Bronchial epithelial cell (primary cell): ENCODE results near the gene TEX35. TPM values are rescaled to one million over a fixed set of nuclear protein-coding genes. Genes with fewer than 3 reads are reported as not detected.

Experiments used
- DNase-seq: peaks from one replicate; pipeline ENCODE4 v3.0.0-alpha.2; 2010; ENCODE audit warnings: low read depth
- FAIRE-seq: peaks from 2 replicates; lab custom pipeline; 2011; peaks lifted over from hg19 to GRCh38; lab: Jason Lieb, UNC
- H3K27me3 ChIP-seq: 2 replicates; pipeline ENCODE4 v1.5.1; 2011; ENCODE audit warnings: low read length; ENCODE audit not compliant: control insufficient read depth, insufficient read depth
- H3K36me3 ChIP-seq: 2 replicates; pipeline ENCODE4 v1.5.1; 2011; ENCODE audit warnings: low read length; ENCODE audit not compliant: control insufficient read depth, insufficient read depth
- H3K4me3 ChIP-seq: 2 replicates; pipeline ENCODE4 v1.5.1; 2011; ENCODE audit warnings: mild to moderate bottlenecking, low read depth, low read length, control low read depth
- CTCF ChIP-seq: IDR thresholded peaks from 2 replicates; pipeline ENCODE4 v1.5.1; 2011; ENCODE audit warnings: mild to moderate bottlenecking, moderate library complexity, low read length, control low read depth, inconsistent platforms; ENCODE audit not compliant: insufficient read depth, severe bottlenecking
- total RNA-seq: library from RNA; depleted of rRNA; stranded (reverse); fragments of >200 nt; gene quantifications from 2 replicates; pipeline ENCODE4 v1.2.1, GENCODE V29; 2014

The TEX35 gene
- total RNA-seq, 1 donor from 2014 or later = not detected

- Histone ChIP-seq H3K36me3 (no peaks in the 10 kb centered on the region), H3K27me3 (no peaks in the 10 kb centered on the region), H3K4me3 (no peak overlapping the region)
- TF ChIP-seq CTCF = no peak
- DNase-seq (no peak), FAIRE-seq (no peak)
These were observed 28.1 kb upstream of the TEX35 start for GRCh38 chr1:178484698-178485225.

GRCh38 chr1:178485541-178485981 lies 27.3 kb upstream of the TEX35 start:
- FAIRE-seq (no peak), DNase-seq (no peak)
- no peaks in the 10 kb centered on the region for H3K36me3 ChIP-seq
- no peak for TF ChIP-seq CTCF
- no peaks in the 10 kb centered on the region for H3K27me3 ChIP-seq
- no peak overlapping the region for H3K4me3 ChIP-seq

GRCh38 chr1:178486100-178487069 lies 26.5 kb upstream of the TEX35 start:
- TF ChIP-seq CTCF = no peak
- Histone ChIP-seq H3K36me3 (no peaks in the 10 kb centered on the region), H3K27me3 (no peaks in the 10 kb centered on the region), H3K4me3 (peak overlapping the region; percentile 26)
- DNase-seq (no peak), FAIRE-seq (no peak)

GRCh38 chr1:178487070-178487615 lies 25.8 kb upstream of the TEX35 start:
- DNase-seq = no peak

GRCh38 chr1:178488393-178488792 lies 24.5 kb upstream of the TEX35 start:
- Histone ChIP-seq H3K4me3 (no peak overlapping the region), H3K27me3 (no peaks in the 10 kb centered on the region), H3K36me3 (no peaks in the 10 kb centered on the region)
- no peak for DNase-seq
- TF ChIP-seq CTCF = no peak
- FAIRE-seq = no peak

More at GRCh38 chr1:178487070-178487615, 25.8 kb upstream of the TEX35 start:
- FAIRE-seq = no peak
- Histone ChIP-seq H3K36me3 (no peaks in the 10 kb centered on the region), H3K4me3 (peak overlapping the region; percentile 26), H3K27me3 (no peaks in the 10 kb centered on the region)
- no peak for TF ChIP-seq CTCF
